KMS-11 (cell line): ENCODE data around the gene CC2D1A.

Experiments
- H2AFZ ChIP-seq: fragments of 200-600 bp; sonication (generic); 2 replicates; pipeline ENCODE4 v1.6.1; 2016; ENCODE audit warnings: antibody characterized with exemption, mixed run types, low read depth
- H3K27ac ChIP-seq: fragments of 200-600 bp; sonication (generic); 2 replicates; pipeline ENCODE4 v1.6.1; 2016; ENCODE audit warnings: mild to moderate bottlenecking, mixed run types
- H3K27me3 ChIP-seq: fragments of 200-600 bp; sonication (generic); 2 replicates; pipeline ENCODE4 v1.6.1; 2017; ENCODE audit warnings: mild to moderate bottlenecking, low read depth, mixed run types, moderate library complexity; ENCODE audit not compliant: insufficient read depth
- H3K36me3 ChIP-seq: fragments of 200-600 bp; sonication (generic); 2 replicates; pipeline ENCODE4 v1.6.1; 2017; ENCODE audit warnings: mild to moderate bottlenecking, mixed run types; ENCODE audit not compliant: insufficient read depth
- H3K4me1 ChIP-seq: fragments of 200-600 bp; sonication (generic); 2 replicates; pipeline ENCODE4 v1.6.1; 2016; ENCODE audit warnings: mild to moderate bottlenecking, low read depth, mixed run types; ENCODE audit not compliant: poor library complexity, severe bottlenecking
- H3K4me2 ChIP-seq: fragments of 200-600 bp; sonication (generic); 2 replicates; pipeline ENCODE4 v1.7.0; 2016; ENCODE audit warnings: mild to moderate bottlenecking, mixed run types
- H3K4me3 ChIP-seq: fragments of 200-600 bp; sonication (generic); IDR thresholded peaks from 2 replicates; pipeline ENCODE4 v1.6.1; 2017; ENCODE audit warnings: low read depth, low read length, mixed read lengths; ENCODE audit not compliant: insufficient read depth
- H3K79me2 ChIP-seq: fragments of 200-600 bp; sonication (generic); 2 replicates; pipeline ENCODE4 v1.6.1; 2016; ENCODE audit warnings: low read depth, mixed run types; ENCODE audit not compliant: insufficient read depth
- H3K9ac ChIP-seq: fragments of 200-600 bp; sonication (generic); 2 replicates; pipeline ENCODE4 v1.6.1; 2016; ENCODE audit warnings: mild to moderate bottlenecking, mixed run types
- H4K20me1 ChIP-seq: fragments of 200-600 bp; sonication (generic); 2 replicates; pipeline ENCODE4 v1.6.1; 2016; ENCODE audit warnings: mild to moderate bottlenecking, mixed run types; ENCODE audit not compliant: insufficient read depth
- TF ChIP-seq, protein P1 (sequence below): fragments of 200-600 bp; sonication (generic); conservative IDR thresholded peaks from 2 replicates; pipeline ENCODE4 v1.6.1; 2017; ENCODE audit warnings: low read depth, mild to moderate bottlenecking, antibody characterized with exemption, low read length, moderate library complexity, mixed read lengths

Gene CC2D1A

DNA sequence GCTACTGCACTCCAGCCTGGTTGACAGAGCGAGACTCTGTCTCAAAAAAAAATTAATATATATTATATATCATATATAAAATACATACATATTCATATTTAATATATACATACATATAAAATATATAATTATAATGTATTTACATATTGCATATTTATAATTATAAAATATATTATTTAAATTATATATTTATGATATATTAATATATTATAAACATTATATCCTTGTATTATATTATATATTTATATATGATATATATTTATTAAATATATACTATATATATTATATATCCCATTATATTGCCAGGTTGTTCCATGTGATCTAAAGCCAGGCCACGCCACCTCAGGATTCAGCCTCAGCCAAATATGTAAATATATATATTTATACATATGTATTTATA lies 9.8 kb upstream of the CC2D1A start:
- H4K20me1 ChIP-seq, result no peaks in the 10 kb centered on the region
- no peaks in the 10 kb centered on the region for H3K79me2 ChIP-seq

DNA sequence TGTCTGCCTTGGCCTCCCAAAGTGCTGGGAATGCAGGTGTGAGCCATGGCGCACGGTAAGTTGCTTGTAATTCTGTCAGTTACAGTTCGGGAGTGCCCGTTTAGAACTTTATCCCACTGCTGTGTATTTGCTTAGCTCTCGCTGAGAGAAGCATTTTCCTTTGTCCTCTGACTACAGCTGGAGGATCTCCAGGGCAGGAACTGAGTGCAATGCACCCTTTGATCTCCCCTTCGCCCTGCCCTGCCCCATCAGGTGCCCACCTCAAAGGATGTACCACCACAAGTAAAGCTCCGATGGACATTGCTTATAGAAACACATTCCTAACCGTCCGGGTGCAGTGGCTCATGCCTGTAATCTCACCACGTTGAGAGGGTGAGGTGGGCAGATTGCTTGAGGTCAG lies 6.6 kb upstream of the CC2D1A start:
- Histone ChIP-seq H3K79me2 (no peaks in the 10 kb centered on the region), H3K9ac (no peak overlapping the region), H3K36me3 (no peaks in the 10 kb centered on the region), H2AFZ (no peak overlapping the region), H3K4me1 (no peaks in the 10 kb centered on the region), H3K27me3 (no peaks in the 10 kb centered on the region), H3K4me2 (no peak overlapping the region), H3K4me3 (no peak overlapping the region), H3K27ac (no peak overlapping the region), H4K20me1 (no peaks in the 10 kb centered on the region)
- TF ChIP-seq, protein P1, sequence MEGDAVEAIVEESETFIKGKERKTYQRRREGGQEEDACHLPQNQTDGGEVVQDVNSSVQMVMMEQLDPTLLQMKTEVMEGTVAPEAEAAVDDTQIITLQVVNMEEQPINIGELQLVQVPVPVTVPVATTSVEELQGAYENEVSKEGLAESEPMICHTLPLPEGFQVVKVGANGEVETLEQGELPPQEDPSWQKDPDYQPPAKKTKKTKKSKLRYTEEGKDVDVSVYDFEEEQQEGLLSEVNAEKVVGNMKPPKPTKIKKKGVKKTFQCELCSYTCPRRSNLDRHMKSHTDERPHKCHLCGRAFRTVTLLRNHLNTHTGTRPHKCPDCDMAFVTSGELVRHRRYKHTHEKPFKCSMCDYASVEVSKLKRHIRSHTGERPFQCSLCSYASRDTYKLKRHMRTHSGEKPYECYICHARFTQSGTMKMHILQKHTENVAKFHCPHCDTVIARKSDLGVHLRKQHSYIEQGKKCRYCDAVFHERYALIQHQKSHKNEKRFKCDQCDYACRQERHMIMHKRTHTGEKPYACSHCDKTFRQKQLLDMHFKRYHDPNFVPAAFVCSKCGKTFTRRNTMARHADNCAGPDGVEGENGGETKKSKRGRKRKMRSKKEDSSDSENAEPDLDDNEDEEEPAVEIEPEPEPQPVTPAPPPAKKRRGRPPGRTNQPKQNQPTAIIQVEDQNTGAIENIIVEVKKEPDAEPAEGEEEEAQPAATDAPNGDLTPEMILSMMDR, result no peak

More for the DNA sequence above, 9.8 kb upstream of the CC2D1A start:
- no peak overlapping the region for H3K9ac ChIP-seq
- TF ChIP-seq, protein P1, result no peak
- H3K27me3 ChIP-seq, result no peaks in the 10 kb centered on the region
- no peaks in the 10 kb centered on the region for H3K36me3 ChIP-seq
- no peak overlapping the region for H3K4me2 ChIP-seq
- H2AFZ ChIP-seq, result no peak overlapping the region
- no peak overlapping the region for H3K27ac ChIP-seq
- H3K4me3 ChIP-seq, result no peak overlapping the region
- H3K4me1 ChIP-seq, result no peaks in the 10 kb centered on the region

DNA sequence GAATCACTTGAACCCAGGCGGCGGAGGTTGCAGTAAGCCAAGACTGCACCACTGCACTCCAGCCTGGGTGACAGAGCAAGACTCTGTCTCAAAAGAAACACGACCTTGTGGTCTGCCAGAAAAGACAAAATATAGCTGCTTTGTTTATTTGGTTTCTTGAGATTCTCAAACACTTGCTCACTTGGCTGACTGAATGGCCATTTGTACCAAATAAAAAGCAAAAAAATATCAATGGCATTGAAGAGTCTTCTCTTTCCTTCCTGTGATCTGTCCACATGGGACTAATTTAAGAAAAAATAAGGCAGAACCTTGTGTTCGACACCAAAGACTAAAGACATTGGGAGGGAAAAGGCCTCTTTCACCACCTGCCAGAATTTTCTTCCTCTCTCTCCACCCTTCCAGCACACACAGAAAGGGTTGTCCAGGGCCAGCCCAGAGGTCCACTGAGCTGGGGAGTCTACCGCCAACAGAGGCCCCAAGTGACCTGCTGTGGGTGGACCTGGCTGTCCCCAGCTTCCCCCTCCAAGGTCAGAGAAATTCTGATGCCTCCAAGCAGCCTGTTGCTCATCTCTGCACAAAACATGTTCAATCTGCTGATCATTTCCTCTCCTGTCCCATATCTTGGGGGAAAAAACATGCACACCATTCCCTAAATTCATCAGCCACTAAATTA lies 6.0 kb upstream of the CC2D1A start:
- no peak overlapping the region for H3K27ac ChIP-seq
- H3K9ac ChIP-seq, result no peak overlapping the region
- H3K4me3 ChIP-seq, result no peak overlapping the region
- TF ChIP-seq, protein P1, result no peak
- no peaks in the 10 kb centered on the region for H3K79me2 ChIP-seq
- H3K4me1 ChIP-seq, result no peaks in the 10 kb centered on the region
- no peak overlapping the region for H2AFZ ChIP-seq
- H3K36me3 ChIP-seq, result no peaks in the 10 kb centered on the region
- H3K4me2 ChIP-seq, result no peak overlapping the region
- H4K20me1 ChIP-seq, result no peaks in the 10 kb centered on the region
- H3K27me3 ChIP-seq, result no peaks in the 10 kb centered on the region

DNA sequence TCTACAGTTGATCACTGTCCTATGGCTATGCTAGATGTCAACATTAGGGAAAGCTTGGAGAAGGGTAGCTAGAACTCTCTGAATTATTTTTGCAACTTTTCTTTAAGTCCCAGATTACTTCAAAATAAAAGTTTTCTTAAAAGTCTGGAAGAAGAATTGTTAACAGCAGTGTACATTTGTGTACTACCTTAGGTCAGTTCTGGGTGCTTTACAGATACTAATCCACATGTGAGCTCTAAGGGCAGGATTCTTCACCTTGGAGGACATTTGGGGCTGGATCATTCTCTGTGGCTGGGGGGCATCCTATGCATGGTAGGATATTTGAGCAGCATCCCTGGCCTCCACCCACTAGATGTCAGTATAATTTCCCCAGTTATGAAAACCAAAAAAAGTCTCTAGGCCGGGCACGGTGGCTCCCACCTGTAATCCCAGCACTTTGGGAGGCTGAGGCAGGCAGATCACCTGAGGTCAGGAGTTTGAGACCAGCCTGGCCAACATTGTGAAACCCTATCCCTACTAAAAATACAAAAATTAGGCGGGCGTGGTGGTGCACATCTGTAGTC lies 2.9 kb upstream of the CC2D1A start:
- Histone ChIP-seq H3K4me1 (peaks cover 7% of the 10 kb centered on the region), H3K27ac (no peak overlapping the region), H3K27me3 (no peaks in the 10 kb centered on the region), H3K4me2 (no peak overlapping the region), H2AFZ (peak overlapping the region; percentile 45), H3K9ac (no peak overlapping the region), H4K20me1 (no peaks in the 10 kb centered on the region), H3K79me2 (no peaks in the 10 kb centered on the region), H3K36me3 (no peaks in the 10 kb centered on the region), H3K4me3 (no peak overlapping the region)
- TF ChIP-seq, protein P1, result peak; percentile 50; the same call in 1 of the 2 replicates
